Measurements from ENCODE around the gene MRI1. TPM values are rescaled to one million over a fixed set of nuclear protein-coding genes. Genes with fewer than 3 reads are reported as not detected.
"Not testable (repeated sequence)": the region's sequence is repeated elsewhere in the genome, so short reads cannot be mapped to it uniquely, and the experiment has no call there.

The MRI1 gene
- total RNA-seq, 1 donor from 2014 or later = 41.6 TPM

DNA sequence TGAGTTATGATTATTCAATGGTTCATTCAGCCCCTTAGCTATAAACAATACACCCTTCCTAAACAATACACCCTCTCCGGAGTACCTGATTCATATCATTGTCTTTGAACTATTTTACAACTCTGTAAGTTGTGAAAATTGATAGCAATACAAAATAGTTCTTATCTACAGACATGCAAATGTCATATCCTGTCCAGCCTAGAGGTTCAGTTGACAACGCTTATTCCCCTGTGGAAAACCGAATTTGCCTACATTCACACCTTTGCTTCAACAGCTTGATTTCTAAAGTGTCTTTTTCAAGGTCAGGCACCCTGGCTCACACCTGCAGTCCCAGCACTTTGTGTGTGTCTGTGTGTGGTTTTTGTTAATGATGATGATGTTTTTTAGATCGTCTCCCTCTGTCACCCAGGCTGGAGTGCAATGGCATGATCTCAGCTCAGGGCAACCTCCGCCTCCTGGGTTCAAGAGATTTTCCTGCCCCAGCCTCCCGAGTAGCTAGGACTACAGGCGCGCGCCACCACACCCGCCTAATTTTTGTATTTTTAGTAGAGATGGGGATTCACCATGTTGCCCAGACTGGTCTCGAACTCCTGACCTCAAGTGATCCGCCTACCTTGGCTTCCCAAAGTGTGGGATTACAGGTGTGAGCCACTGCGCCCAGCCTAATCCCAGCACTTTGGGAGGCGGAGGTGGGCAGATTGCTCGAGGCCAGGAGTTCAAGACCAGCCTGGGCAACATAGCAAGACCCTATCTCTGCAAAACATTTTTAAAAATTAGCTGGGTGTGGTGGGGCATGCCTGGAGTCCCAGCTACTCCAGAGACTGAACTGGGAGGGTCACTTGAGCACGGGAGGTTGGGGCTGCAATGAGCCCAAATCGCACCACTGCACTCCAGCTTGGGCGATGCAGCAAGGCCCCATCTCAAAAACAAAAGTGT lies 19.5 kb downstream of the MRI1 start:
- Mint-ChIP-seq H3K4me1 (ENCODE audit: low read depth) (peaks cover 15% of the 10 kb centered on the region), H3K27me3 (ENCODE audit: low read depth) (no peaks in the 10 kb centered on the region), H3K36me3 (ENCODE audit: low read depth) (peaks cover 11% of the 10 kb centered on the region), H3K27ac (peak overlapping the region; percentile 16), H3K9me3 (no peaks in the 10 kb centered on the region), H3K4me3 (ENCODE audit: low read depth) (no peak overlapping the region)
- DNase-seq (ENCODE audit: low spot score) = no peak
- intact Hi-C loops (cut with micrococcal nuclease) = loop anchor here (2.0 to 10.0 kb wide), 2 partner anchors 53 to 301 kb away; partner anchors contain the start of gene C19orf67

DNA sequence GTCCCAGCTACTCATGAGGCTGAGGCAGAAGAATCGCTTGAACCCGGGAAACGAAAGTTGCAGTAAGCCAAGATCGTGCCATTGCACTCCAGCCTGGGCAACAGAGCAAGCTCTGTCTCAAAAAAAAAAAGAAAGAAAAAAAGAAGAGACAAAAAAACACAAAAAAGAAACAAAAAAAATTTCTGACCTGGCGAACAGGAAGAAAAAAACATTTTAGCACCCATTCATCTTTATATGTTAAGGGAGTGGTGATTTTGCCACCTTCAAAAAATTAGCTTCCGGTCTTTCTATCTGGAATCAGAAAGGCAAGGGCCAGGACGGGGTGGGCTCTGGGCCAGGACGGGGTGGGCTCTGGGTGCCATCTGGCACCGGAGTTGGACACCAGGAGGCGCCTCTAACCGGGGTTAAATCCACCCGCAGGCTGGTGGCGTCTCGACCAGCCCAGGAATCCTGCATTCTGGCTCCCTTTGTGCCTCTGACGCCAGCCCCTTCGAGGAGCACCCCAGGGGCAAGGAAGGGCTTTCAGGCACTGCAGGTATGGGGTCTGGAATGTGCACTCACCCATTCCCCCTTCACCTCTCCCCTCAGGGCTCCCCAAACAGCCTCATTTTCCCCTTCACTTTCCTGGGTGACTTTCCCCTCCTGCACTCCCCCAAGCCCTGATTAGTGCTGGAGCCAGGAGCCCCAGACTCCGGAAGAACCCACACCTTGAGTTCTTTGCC lies 20.6 kb downstream of the MRI1 start:
- DNase-seq (ENCODE audit: low spot score) = peak; percentile 53
- Mint-ChIP-seq H3K4me3 (ENCODE audit: low read depth) (no peak overlapping the region), H3K4me1 (ENCODE audit: low read depth) (peaks cover 18% of the 10 kb centered on the region), H3K9me3 (no peaks in the 10 kb centered on the region), H3K27ac (peak overlapping the region; percentile 51), H3K36me3 (ENCODE audit: low read depth) (peaks cover under 1% of the 10 kb centered on the region), H3K27me3 (ENCODE audit: low read depth) (no peaks in the 10 kb centered on the region)
- intact Hi-C loops (cut with micrococcal nuclease) = loop anchor here (1.0 to 10.0 kb wide), 3 partner anchors 52 to 300 kb away; partner anchors contain the start of gene C19orf67

DNA sequence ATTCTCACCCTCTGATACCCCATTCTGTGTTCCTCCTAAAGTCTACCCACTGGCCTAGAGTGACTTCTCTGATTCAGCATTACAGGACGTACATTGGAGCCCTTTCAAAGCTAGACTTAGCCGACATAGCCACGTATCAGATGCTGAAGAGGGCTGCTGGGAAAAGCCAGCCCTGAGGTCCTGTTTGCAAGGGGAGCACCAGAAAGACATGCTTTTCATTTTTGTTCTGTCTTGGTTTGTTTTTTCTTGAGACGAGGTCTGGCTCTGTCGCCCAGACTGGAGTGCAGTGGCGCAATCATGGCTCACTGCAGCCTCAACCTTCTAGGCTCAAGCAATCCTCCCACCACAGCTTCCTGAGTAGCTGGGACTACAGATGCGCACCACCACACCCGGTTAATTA lies 24.7 kb downstream of the MRI1 start:
- no peak for DNase-seq (ENCODE audit: low spot score)
- H3K27ac Mint-ChIP-seq = peak overlapping the region; percentile 60
- H3K9me3 Mint-ChIP-seq = no peaks in the 10 kb centered on the region
- H3K36me3 Mint-ChIP-seq (ENCODE audit: low read depth) = no peaks in the 10 kb centered on the region
- H3K4me3 Mint-ChIP-seq (ENCODE audit: low read depth) = no peak overlapping the region
- no peaks in the 10 kb centered on the region for H3K27me3 Mint-ChIP-seq (ENCODE audit: low read depth)
- H3K4me1 Mint-ChIP-seq (ENCODE audit: low read depth) = peaks cover 16% of the 10 kb centered on the region
- intact Hi-C loops (cut with micrococcal nuclease) = loop anchor here (10.0 kb wide), 1 partner anchor 296 kb away; the partner anchor contains the start of gene C19orf67

DNA sequence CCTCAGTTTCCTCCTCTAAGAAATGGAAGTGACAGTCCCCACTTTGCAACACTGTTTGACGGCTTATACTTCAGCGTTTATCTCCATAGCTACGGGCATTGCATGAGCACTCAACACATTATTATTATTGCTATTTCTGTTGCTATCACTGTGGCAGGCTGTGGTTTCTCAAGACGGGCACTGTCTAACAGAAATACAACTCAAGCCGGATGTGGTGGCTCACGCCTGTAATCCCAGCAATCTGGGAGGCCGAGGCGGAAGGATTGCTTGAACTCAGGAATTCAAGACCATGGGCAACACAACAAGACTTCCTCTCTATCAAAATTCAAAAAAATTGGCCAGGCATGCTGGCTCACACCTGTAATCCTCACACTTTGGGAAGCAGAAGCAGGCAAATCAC lies 26.0 kb downstream of the MRI1 start:
- DNase-seq (ENCODE audit: low spot score) = no peak
- H3K36me3 Mint-ChIP-seq (ENCODE audit: low read depth) = no peaks in the 10 kb centered on the region
- intact Hi-C loops (cut with micrococcal nuclease) = no loop called here
- H3K9me3 Mint-ChIP-seq = no peaks in the 10 kb centered on the region
- H3K27me3 Mint-ChIP-seq (ENCODE audit: low read depth) = no peaks in the 10 kb centered on the region
- H3K27ac Mint-ChIP-seq = no peak overlapping the region
- peaks cover 13% of the 10 kb centered on the region for H3K4me1 Mint-ChIP-seq (ENCODE audit: low read depth)
- H3K4me3 Mint-ChIP-seq (ENCODE audit: low read depth) = no peak overlapping the region

DNA sequence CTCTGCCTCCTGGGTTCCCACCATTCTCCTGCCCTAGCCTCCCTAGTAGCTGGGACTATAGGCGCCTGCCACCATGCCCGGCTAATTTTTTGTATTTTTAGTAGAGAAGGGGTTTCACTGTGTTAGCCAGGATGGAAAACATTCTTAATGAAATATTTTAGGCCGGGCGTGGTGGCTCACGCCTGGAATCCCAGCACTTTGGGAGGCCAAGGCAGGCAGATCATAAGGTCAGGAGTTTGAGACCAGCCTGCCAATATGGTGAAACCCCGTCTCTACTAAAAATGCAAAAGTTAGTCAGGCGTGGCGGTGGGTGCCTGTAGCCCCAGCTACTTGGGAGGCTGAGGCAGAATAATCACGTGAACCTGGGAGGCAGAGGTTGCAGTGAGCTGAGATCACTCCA lies 29.0 kb downstream of the MRI1 start:
- DNase-seq (ENCODE audit: low spot score); H3K27ac Mint-ChIP-seq; H3K36me3 Mint-ChIP-seq (ENCODE audit: low read depth); intact Hi-C loops (cut with micrococcal nuclease); H3K4me3 Mint-ChIP-seq (ENCODE audit: low read depth); H3K9me3 Mint-ChIP-seq; H3K27me3 Mint-ChIP-seq (ENCODE audit: low read depth): not testable (repeated sequence)
- peaks cover 18% of the 10 kb centered on the region for H3K4me1 Mint-ChIP-seq (ENCODE audit: low read depth)

DNA sequence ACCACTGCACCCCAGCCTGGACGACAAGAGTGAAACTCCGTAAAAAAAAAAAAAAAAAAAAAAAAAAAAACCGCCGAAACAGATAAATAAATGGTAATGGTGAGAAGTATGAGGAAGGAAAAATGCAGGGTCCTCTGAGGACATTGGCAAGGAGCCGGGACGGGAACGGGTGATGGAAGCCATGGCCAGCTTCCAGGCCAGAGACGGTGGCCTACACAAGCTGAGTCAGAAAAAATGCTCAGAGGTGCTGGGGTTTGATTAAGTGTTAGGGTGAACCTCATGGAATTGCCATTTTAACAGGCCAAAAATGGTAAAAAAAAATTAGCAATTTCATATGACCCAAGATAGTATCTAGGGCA lies 30.1 kb downstream of the MRI1 start:
- no peaks in the 10 kb centered on the region for H3K9me3 Mint-ChIP-seq
- no peaks in the 10 kb centered on the region for H3K27me3 Mint-ChIP-seq (ENCODE audit: low read depth)
- H3K4me3 Mint-ChIP-seq (ENCODE audit: low read depth) = peak overlapping the region; percentile 97
- peak overlapping the region; percentile 89 for H3K27ac Mint-ChIP-seq
- peaks cover 15% of the 10 kb centered on the region for H3K4me1 Mint-ChIP-seq (ENCODE audit: low read depth)
- no peaks in the 10 kb centered on the region for H3K36me3 Mint-ChIP-seq (ENCODE audit: low read depth)
- no peak for DNase-seq (ENCODE audit: low spot score)
- intact Hi-C loops (cut with micrococcal nuclease) = no loop called here

DNA sequence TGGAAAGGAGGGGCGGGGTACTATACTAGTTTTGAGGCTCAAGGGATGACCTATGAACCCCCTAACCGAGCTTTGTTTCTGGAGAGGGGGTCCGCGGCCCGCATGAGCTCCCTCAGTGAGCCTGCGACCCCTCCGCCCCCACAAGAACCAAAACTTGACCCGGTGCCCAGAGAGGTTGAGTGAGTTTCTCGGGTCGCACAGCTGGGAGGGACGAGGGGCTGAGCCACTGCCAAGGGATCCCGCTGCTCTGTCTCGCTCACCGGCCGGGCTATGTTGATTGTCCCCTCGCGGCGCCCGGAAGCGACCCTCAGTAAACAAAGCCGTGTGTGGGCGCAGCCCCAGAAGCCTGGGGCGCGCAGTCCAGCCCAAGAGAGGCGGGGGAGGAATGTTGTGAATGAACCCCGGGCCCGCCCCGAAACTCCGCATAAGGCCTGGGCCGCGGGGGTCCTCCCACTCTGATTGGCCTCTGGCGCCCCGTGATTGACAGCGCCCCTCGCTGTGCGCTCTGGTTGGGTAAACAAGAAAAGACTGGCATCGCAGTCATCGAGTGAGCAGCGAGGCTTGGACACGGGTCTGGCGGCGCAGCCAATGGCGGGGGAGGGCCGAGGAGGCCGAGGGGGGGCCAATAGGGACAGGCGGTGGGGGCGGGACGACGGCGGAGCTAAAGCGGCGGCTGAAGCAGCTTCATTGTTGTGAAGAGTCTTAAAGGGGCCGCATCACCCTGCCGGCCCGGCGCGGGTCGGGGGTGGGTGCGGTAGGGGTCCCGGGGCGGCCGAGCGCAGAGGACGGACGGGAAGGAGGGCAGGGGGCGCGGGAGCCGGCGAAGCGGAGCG lies 30.7 kb downstream of the MRI1 start, which contains the start of gene ZSWIM4:
Gene ZSWIM4 (plus strand): TSS at position 687 of the 833 bp plus-strand sequence. CDS start 206 bp downstream, outside the sequence.
- H3K9me3 Mint-ChIP-seq = no peaks in the 10 kb centered on the region
- H3K36me3 Mint-ChIP-seq (ENCODE audit: low read depth) = no peaks in the 10 kb centered on the region
- no peaks in the 10 kb centered on the region for H3K27me3 Mint-ChIP-seq (ENCODE audit: low read depth)
- H3K4me1 Mint-ChIP-seq (ENCODE audit: low read depth) = peaks cover 15% of the 10 kb centered on the region
- intact Hi-C loops (cut with micrococcal nuclease) = loop anchor here (1.0 kb wide), 2 partner anchors 21 to 38 kb away; partner anchors contain the start of gene C19orf53
- H3K4me3 Mint-ChIP-seq (ENCODE audit: low read depth) = peak within 1 kb of the TSS; percentile 97
- H3K27ac Mint-ChIP-seq = peak within 1 kb of the TSS; percentile 89
- peak; percentile 95 for DNase-seq (ENCODE audit: low spot score)

DNA sequence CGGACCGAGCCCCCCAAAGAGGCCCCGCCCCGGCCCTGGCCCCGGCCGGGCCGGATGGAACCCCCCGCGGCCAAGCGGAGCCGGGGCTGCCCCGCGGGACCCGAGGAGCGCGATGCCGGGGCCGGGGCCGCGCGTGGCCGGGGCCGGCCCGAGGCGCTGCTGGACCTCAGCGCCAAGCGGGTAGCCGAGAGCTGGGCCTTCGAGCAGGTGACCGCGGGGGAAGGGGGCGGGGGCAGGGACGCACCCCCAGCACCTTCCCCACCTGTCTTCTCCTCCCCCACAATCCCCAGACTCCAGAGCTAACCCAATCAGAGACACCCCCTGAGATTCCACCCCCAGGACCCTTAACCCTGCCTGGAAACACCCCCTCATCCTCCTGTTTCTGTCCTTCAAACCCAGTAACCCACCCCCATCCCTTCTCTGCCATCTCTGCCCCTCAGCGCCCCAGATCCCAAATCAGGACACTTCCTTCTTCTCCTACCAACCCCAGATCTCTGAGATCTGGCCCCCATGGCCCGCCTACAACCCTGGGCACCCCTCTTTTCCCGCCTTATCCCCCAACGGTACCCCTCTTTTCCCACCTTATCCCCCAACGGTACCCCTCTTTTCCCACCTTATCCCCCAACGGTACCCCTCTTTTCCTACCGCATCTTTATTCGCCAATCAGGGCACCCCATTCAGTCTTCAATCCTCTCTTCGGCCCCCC lies 31.4 kb downstream of the MRI1 start:
- H3K27ac Mint-ChIP-seq = peak overlapping the region; percentile 62
- no peaks in the 10 kb centered on the region for H3K27me3 Mint-ChIP-seq (ENCODE audit: low read depth)
- H3K36me3 Mint-ChIP-seq (ENCODE audit: low read depth) = peaks cover 2% of the 10 kb centered on the region
- DNase-seq (ENCODE audit: low spot score) = no peak
- peak overlapping the region; percentile 80 for H3K4me3 Mint-ChIP-seq (ENCODE audit: low read depth)
- intact Hi-C loops (cut with micrococcal nuclease) = loop anchor here (1.0 kb wide), 2 partner anchors 21 to 38 kb away; partner anchors contain the start of gene C19orf53
- H3K4me1 Mint-ChIP-seq (ENCODE audit: low read depth) = peaks cover 15% of the 10 kb centered on the region
- H3K9me3 Mint-ChIP-seq = no peaks in the 10 kb centered on the region

DNA sequence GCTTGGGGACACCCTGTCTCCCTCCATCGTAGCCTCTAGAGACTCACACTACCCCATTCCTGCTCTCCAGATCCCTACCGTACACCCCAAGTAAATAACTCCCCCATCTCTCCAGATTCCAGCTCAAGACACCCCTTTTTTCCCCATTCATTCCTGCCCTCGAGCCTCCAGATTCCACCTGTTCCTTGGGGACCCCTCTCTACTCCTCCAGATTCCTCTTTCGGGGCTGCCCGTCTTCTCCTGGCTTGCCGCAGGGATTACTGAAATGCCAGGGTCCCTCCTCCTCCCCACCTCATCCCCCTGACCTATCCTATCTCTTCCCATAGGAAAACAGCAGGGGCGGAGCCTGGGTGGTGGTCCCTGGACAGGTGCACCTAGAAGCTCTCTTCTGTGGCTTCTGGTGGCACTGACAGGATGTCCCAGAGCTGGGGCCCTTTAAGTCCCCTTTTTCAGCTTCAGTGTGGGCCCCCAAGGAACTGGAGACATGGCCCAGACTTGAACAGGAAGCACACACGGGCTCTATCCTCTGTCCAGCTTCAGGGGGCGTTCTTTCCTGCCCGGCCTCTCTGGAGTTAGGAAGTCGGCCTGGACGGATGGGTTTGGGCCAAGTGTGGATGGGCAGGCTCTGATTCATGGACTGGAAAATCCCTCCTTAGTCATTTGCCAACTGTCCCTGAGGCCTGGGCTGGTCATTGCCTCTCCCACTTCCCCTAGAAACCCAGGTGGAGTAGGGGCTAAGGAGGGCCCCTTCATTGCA lies 32.2 kb downstream of the MRI1 start:
- H3K27ac Mint-ChIP-seq = peak overlapping the region; percentile 62
- H3K4me1 Mint-ChIP-seq (ENCODE audit: low read depth) = peaks cover 15% of the 10 kb centered on the region
- H3K4me3 Mint-ChIP-seq (ENCODE audit: low read depth) = peak overlapping the region; percentile 80
- no peak for DNase-seq (ENCODE audit: low spot score)
- H3K9me3 Mint-ChIP-seq = no peaks in the 10 kb centered on the region
- H3K27me3 Mint-ChIP-seq (ENCODE audit: low read depth) = no peaks in the 10 kb centered on the region
- peaks cover 8% of the 10 kb centered on the region for H3K36me3 Mint-ChIP-seq (ENCODE audit: low read depth)
- intact Hi-C loops (cut with micrococcal nuclease) = no loop called here

DNA sequence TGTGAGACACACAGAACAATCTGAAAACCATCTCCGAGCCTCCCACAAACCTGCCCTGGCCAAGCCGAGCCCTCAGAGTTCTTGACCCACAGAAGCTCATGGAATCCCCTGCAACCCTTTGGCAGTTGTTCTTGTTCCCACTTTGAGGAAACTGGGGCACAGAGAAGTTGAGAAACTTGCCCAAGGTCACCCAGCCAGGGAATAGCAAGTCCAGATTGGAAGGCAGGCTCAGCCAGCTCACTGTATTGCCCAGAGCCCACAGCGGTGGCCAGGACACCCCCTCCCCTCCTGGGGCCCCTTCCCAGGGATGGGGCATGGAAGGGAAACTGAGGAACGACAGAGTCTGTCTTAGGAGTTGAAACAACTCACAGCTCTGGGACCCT lies 32.7 kb downstream of the MRI1 start:
- Mint-ChIP-seq H3K27ac (no peak overlapping the region), H3K27me3 (ENCODE audit: low read depth) (no peaks in the 10 kb centered on the region), H3K4me3 (ENCODE audit: low read depth) (peak overlapping the region; percentile 80), H3K36me3 (ENCODE audit: low read depth) (peaks cover 8% of the 10 kb centered on the region), H3K4me1 (ENCODE audit: low read depth) (peaks cover 15% of the 10 kb centered on the region), H3K9me3 (no peaks in the 10 kb centered on the region)
- DNase-seq (ENCODE audit: low spot score) = no peak
- intact Hi-C loops (cut with micrococcal nuclease) = no loop called here

DNA sequence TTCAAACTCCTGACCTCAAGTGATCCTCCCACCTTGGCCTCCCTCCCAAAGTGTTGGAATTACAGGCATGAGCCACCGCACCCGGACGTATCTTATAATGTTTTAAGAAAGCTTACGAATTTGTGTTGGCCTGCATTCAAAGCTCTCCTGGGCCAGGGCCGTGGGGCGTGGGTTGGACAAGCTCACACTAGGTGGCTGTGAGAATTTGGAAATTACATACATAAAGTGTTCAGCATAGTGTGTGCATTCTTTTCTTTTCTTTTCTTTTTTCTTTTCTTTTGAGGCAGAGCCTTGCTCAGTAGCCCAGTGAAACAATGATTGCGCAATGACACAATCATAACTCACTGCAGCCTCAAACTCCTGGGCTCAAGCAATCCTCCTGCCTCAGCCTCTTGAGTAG lies 33.5 kb downstream of the MRI1 start:
- Mint-ChIP-seq H3K4me3 (ENCODE audit: low read depth) (no peak overlapping the region), H3K4me1 (ENCODE audit: low read depth) (peaks cover 15% of the 10 kb centered on the region), H3K36me3 (ENCODE audit: low read depth) (peaks cover 8% of the 10 kb centered on the region), H3K27ac (no peak overlapping the region), H3K9me3 (no peaks in the 10 kb centered on the region), H3K27me3 (ENCODE audit: low read depth) (no peaks in the 10 kb centered on the region)
- intact Hi-C loops (cut with micrococcal nuclease) = no loop called here
- DNase-seq (ENCODE audit: low spot score) = no peak

All from activated T-helper 2 cell treated with anti-CD3 and anti-CD28 coated beads, Interferon-gamma antibody, Interleukin-2, Interleukin-4, amounts not matched to agents 10 μg/mL and 5 μg/mL and 100 μg/mL, durations not matched to agents 14 hours and 24 hours and 36 hours (primary cell).